A673 (cell line): Measurements from ENCODE around the gene SOX11. TPM values are rescaled to one million over a fixed set of nuclear protein-coding genes. Genes with fewer than 3 reads are reported as not detected.

ENCODE experiments used
- BruUV-seq: library from RNA; stranded (reverse); fragments of 400-500 nt; replicated peaks from 2 replicates; lab custom pipeline; 2021; lab: Mats Ljungman, UMichigan
- CTCF ChIA-PET: fragments of 300-600 bp; sonication (Branson Sonifier 250); formaldehyde crosslinking; loops from one replicate; lab custom pipeline; 2022; ENCODE audit warnings: antibody characterized with exemption; lab: Charles Lee
- POLR2A ChIA-PET: fragments of 300-600 bp; sonication (Branson Sonifier 250); formaldehyde crosslinking; loops from one replicate; lab custom pipeline; 2022; ENCODE audit warnings: antibody characterized with exemption; ENCODE audit not compliant: low non-redundant PET; lab: Charles Lee
- DNase-seq: peaks from one replicate; pipeline ENCODE4 v3.0.0-alpha.2; 2015; ENCODE audit warnings: low spot score
- H3K27ac ChIP-seq: fragments of 200-600 bp; sonication (generic); 2 replicates; pipeline ENCODE4 v1.5.1; 2016; ENCODE audit warnings: mixed run types, low read depth, mild to moderate bottlenecking, mixed read lengths, antibody characterized with exemption, low read length; ENCODE audit not compliant: poor library complexity, severe bottlenecking
- H3K27me3 ChIP-seq: fragments of 200-600 bp; sonication (generic); replicated peaks from 2 replicates; pipeline ENCODE4 v1.6.1; 2017; ENCODE audit warnings: mixed run types, low read depth, mild to moderate bottlenecking, mixed read lengths, antibody characterized with exemption, low read length; ENCODE audit not compliant: insufficient read depth, poor library complexity
- H3K36me3 ChIP-seq: fragments of 200-600 bp; sonication (generic); 2 replicates; pipeline ENCODE4 v1.6.1; 2016; ENCODE audit warnings: mixed run types, mild to moderate bottlenecking, mixed read lengths, antibody characterized with exemption, low read length; ENCODE audit not compliant: insufficient read depth, poor library complexity, severe bottlenecking
- H3K4me1 ChIP-seq: fragments of 200-600 bp; sonication (generic); 2 replicates; pipeline ENCODE4 v1.6.1; 2017; ENCODE audit warnings: mixed run types, mild to moderate bottlenecking, mixed read lengths, antibody characterized with exemption, low read length; ENCODE audit not compliant: insufficient read depth, poor library complexity, severe bottlenecking
- H3K4me3 ChIP-seq: fragments of 200-600 bp; sonication (generic); 2 replicates; pipeline ENCODE4 v1.5.1; 2016; ENCODE audit warnings: low read depth, mixed run types, mild to moderate bottlenecking, mixed read lengths, low read length; ENCODE audit not compliant: poor library complexity, severe bottlenecking
- H3K9me3 ChIP-seq: fragments of 200-600 bp; sonication (generic); 2 replicates; pipeline ENCODE4 v1.6.1; 2016; ENCODE audit warnings: mixed run types, low read depth, mild to moderate bottlenecking, mixed read lengths, antibody characterized with exemption, low read length; ENCODE audit not compliant: poor library complexity, severe bottlenecking
- EZH2 ChIP-seq: fragments of 200-600 bp; sonication (generic); IDR thresholded peaks from 2 replicates; pipeline ENCODE4 v1.6.1; 2017; ENCODE audit warnings: borderline replicate concordance, low read depth, mild to moderate bottlenecking, mixed read lengths, antibody characterized with exemption, low read length; ENCODE audit not compliant: poor library complexity, severe bottlenecking
- intact Hi-C: fragments of 100-400 bp; cut with micrococcal nuclease; formaldehyde crosslinking; loops from one replicate; pipeline ENCODE4 v1.10.0; 2022; ENCODE audit not compliant: unreplicated experiment
- total RNA-seq: library from RNA; stranded (reverse); gene quantifications from 2 replicates; pipeline ENCODE4 v1.2.3, GENCODE V29; 2021
- TF ChIP-seq, protein P1 (sequence below): fragments of 300-800, 200-600 bp; sonication (generic); conservative IDR thresholded peaks from 2 replicates; pipeline ENCODE4 v1.5.1; 2017; ENCODE audit warnings: low read depth, mild to moderate bottlenecking, antibody characterized with exemption, low read length, moderate library complexity, mixed read lengths

SOX11 gene
- total RNA-seq, 1 experiment from 2014 or later: 73.9 TPM

DNA sequence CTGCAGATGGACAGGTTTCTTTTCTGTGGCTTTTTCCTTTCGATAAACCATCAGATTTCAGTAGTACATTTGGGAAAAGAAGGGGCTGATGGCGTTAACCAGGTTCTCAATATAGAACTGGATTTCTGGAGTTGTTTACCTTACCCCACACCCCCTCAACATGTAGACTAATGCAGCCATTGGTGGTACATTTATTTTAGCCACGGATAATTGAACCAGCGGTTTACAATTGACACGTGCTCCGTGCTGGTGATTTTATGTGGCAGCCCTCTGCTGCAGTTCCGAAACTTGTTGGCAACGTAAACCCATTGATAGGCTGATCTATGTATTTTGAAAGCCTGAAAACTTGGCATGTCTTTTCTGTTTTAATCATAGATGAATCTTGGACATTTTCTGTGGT is 5.4 kb downstream of the SOX11 start:
- BruUV-seq: no TSS peak
- peak overlapping the region; percentile 26 for H3K27ac ChIP-seq
- no peak for TF ChIP-seq EZH2
- TF ChIP-seq, protein P1, sequence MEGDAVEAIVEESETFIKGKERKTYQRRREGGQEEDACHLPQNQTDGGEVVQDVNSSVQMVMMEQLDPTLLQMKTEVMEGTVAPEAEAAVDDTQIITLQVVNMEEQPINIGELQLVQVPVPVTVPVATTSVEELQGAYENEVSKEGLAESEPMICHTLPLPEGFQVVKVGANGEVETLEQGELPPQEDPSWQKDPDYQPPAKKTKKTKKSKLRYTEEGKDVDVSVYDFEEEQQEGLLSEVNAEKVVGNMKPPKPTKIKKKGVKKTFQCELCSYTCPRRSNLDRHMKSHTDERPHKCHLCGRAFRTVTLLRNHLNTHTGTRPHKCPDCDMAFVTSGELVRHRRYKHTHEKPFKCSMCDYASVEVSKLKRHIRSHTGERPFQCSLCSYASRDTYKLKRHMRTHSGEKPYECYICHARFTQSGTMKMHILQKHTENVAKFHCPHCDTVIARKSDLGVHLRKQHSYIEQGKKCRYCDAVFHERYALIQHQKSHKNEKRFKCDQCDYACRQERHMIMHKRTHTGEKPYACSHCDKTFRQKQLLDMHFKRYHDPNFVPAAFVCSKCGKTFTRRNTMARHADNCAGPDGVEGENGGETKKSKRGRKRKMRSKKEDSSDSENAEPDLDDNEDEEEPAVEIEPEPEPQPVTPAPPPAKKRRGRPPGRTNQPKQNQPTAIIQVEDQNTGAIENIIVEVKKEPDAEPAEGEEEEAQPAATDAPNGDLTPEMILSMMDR: no peak

DNA sequence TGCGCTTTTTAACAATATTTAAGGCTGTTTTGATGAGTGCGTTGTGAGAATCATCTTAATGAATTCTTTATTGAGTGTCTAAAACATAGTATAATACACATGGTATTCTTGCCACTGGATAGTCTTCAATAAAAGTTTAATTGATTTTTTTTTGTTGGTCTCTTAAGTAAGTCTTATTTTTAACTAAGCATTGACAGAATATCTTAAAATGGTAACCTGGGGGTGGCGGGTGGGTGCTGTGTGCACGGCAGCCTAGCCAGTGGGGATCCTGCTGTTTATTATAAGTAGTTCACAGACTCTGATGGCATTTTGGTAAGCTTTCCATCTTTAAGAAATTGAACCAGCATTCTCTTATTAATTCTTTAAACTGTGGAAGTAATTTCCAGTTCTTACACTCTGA is 6.0 kb downstream of the SOX11 start:
- Histone ChIP-seq H3K4me3 (peak overlapping the region; percentile 86), H3K27me3 (no peaks in the 10 kb centered on the region), H3K9me3 (no peaks in the 10 kb centered on the region), H3K4me1 (peaks cover 22% of the 10 kb centered on the region), H3K36me3 (peaks cover 15% of the 10 kb centered on the region), H3K27ac (peak overlapping the region; percentile 26)
- BruUV-seq: no TSS peak
- intact Hi-C loops: loop anchor here (10.0 kb wide), 6 partner anchors 137 to 1963 kb away; no protein-coding TSS in a partner anchor
- ChIA-PET CTCF (no interaction called here), POLR2A (no interaction called here)
- no peak for DNase-seq
- TF ChIP-seq, protein P1: no peak
- no peak for TF ChIP-seq EZH2

More for the DNA sequence above, 5.4 kb downstream of the SOX11 start:
- DNase-seq: no peak
- POLR2A ChIA-PET: no interaction called here
- peaks cover 22% of the 10 kb centered on the region for H3K4me1 ChIP-seq
- no peaks in the 10 kb centered on the region for H3K9me3 ChIP-seq
- intact Hi-C loops: loop anchor here (10.0 kb wide), 6 partner anchors 137 to 1963 kb away; no protein-coding TSS in a partner anchor
- CTCF ChIA-PET: no interaction called here
- H3K4me3 ChIP-seq: peak overlapping the region; percentile 86
- H3K36me3 ChIP-seq: peaks cover 15% of the 10 kb centered on the region
- no peaks in the 10 kb centered on the region for H3K27me3 ChIP-seq

- DNase-seq: no peak
These were observed 7.8 kb downstream of the SOX11 start for GRCh38 chr2:5699963-5700362.

More at GRCh38 chr2:5699963-5700362, 7.8 kb downstream of the SOX11 start:
- TF ChIP-seq EZH2: no peak
- TF ChIP-seq, protein P1: no peak
- Histone ChIP-seq H3K4me1 (peaks cover 22% of the 10 kb centered on the region), H3K4me3 (no peak overlapping the region), H3K9me3 (no peaks in the 10 kb centered on the region), H3K27me3 (no peaks in the 10 kb centered on the region), H3K27ac (no peak overlapping the region), H3K36me3 (peaks cover 17% of the 10 kb centered on the region)
- POLR2A ChIA-PET: no interaction called here
- TSS peak; percentile 1 for BruUV-seq
- CTCF ChIA-PET: no interaction called here
- intact Hi-C loops: loop anchor here (10.0 kb wide), 6 partner anchors 135 to 1965 kb away; no protein-coding TSS in a partner anchor
